OCI-LY3 (cell line): ENCODE measurements around the gene SDF2L1.

Experiments used
- H2AFZ ChIP-seq: fragments of 200-600, 300-600 bp; shearing (Covaris generic); 2 replicates; pipeline ENCODE4 v1.6.0; 2014; ENCODE audit warnings: antibody characterized with exemption, low read depth, low read length
- H3K27ac ChIP-seq: fragments of 200-600, 300-600 bp; sonication (generic); 2 replicates; pipeline ENCODE4 v1.5.1; 2014; ENCODE audit warnings: mild to moderate bottlenecking, low read length, moderate library complexity, mixed read lengths
- H3K27me3 ChIP-seq: fragments of 200-600, 300-600 bp; sonication (generic); 2 replicates; pipeline ENCODE4 v1.6.1; 2014; ENCODE audit warnings: low read depth, low read length, mixed read lengths
- H3K36me3 ChIP-seq: fragments of 200-600, 300-600 bp; sonication (generic); replicated peaks from 2 replicates; pipeline ENCODE3; 2014; ENCODE audit warnings: low read depth, low read length, mixed read lengths
- H3K4me1 ChIP-seq: fragments of 300-600, 200-600 bp; sonication (generic); 2 replicates; pipeline ENCODE4 v1.6.1; 2014; ENCODE audit warnings: low read length, mixed read lengths
- H3K4me2 ChIP-seq: fragments of 200-600, 300-600 bp; sonication (generic); 2 replicates; pipeline ENCODE4 v1.6.1; 2014; ENCODE audit warnings: low read length, mixed read lengths
- H3K4me3 ChIP-seq: fragments of 300-600, 200-600 bp; sonication (generic); 2 replicates; pipeline ENCODE4 v1.5.1; 2014; ENCODE audit warnings: antibody characterized with exemption, mild to moderate bottlenecking, low read length, moderate library complexity
- H3K79me2 ChIP-seq: fragments of 300-600, 200-600 bp; shearing (Covaris generic); 2 replicates; pipeline ENCODE4 v1.6.1; 2014; ENCODE audit warnings: mild to moderate bottlenecking, low read length, mixed read lengths
- H3K9ac ChIP-seq: fragments of 300-600, 200-600 bp; shearing (Covaris generic); 2 replicates; pipeline ENCODE4 v1.6.0; 2014; ENCODE audit warnings: mild to moderate bottlenecking, low read length, moderate library complexity
- H3K9me3 ChIP-seq: fragments of 200-600, 300-600 bp; shearing (Covaris generic); 2 replicates; pipeline ENCODE4 v1.6.1; 2014; ENCODE audit warnings: low read length, mixed read lengths; ENCODE audit not compliant: insufficient read depth
- H4K20me1 ChIP-seq: fragments of 200-600, 300-600 bp; sonication (generic); 2 replicates; pipeline ENCODE4 v1.6.1; 2016; ENCODE audit warnings: low read length, mixed read lengths; ENCODE audit not compliant: insufficient read depth
- CTCF ChIP-seq: fragments of 200-600, 300-600 bp; sonication (generic); IDR thresholded peaks from 2 replicates; pipeline ENCODE4 v1.5.1; 2014; ENCODE audit warnings: antibody characterized with exemption, low read length, low read depth
- EZH2phosphoT487 ChIP-seq: fragments of 200-600 bp; shearing (Covaris generic); IDR thresholded peaks from 2 replicates; pipeline ENCODE4 v1.6.1; 2018; ENCODE audit warnings: antibody characterized with exemption, mixed run types, low read depth

Gene SDF2L1

DNA sequence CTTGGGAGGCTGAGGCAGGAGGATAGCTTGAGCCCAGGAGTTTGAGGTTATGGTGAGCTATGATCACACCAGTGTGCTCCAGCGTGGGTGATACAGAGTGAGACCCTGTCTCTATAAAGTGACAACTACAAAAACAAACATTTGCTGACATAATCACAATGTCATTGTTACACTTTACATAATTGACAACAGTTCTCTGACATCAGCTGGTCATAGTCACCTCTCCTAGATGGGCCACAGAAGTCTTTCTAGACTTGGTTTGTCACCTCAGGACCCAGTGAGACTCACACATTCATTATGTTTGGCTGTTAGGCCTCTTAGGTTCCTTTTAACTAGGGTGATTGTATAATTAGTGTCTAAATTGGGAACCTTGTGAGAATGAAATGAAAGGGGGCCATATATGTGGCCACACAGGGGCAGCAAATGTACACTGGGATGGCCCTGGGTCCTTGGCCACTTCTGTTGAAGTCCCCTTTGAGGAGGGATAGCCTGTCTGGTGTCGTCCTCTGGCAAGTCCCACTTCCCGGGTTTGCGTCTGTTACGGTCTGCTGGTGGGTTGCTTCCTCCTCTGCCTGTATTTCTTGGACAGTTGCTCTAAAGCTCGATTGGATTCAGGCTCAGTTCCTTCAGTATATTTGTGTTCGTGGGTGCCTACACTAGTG lies 17.9 kb downstream of the SDF2L1 start:
- Histone ChIP-seq H3K9ac (no peak overlapping the region), H3K4me1 (peaks cover 10% of the 10 kb centered on the region), H4K20me1 (no peaks in the 10 kb centered on the region), H3K9me3 (no peaks in the 10 kb centered on the region), H3K36me3 (no peaks in the 10 kb centered on the region), H3K4me3 (no peak overlapping the region), H3K27ac (no peak overlapping the region), H2AFZ (no peak overlapping the region), H3K4me2 (no peak overlapping the region), H3K27me3 (no peaks in the 10 kb centered on the region), H3K79me2 (no peaks in the 10 kb centered on the region)
- TF ChIP-seq CTCF (0 out of 2 replicates have a peak, but pooled peaks have one; percentile 8), EZH2phosphoT487 (no peak)

DNA sequence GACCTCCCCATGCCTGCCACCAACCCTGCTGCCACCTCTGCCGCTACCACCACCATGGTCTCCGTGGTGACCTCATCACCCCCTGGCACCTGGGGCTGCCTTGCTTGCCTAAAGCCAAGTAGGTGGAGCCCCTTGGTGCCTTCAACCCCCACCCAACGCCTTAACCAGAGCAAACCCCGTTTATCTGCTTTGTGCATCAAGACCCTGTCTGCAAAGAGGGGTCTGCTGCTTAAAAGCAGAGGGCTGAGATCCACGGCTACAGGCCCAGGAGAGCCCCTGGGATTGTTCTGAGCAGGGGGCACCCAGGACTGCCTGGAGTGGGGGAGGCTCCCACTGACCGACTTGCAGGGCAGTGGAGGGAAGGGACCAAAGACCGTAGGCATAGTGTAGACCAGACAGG lies 18.8 kb downstream of the SDF2L1 start:
- no peak overlapping the region for H2AFZ ChIP-seq
- H3K27me3 ChIP-seq, result no peaks in the 10 kb centered on the region
- H4K20me1 ChIP-seq, result no peaks in the 10 kb centered on the region
- H3K9ac ChIP-seq, result no peak overlapping the region
- no peak for TF ChIP-seq EZH2phosphoT487
- no peak for TF ChIP-seq CTCF
- H3K4me2 ChIP-seq, result no peak overlapping the region
- H3K4me1 ChIP-seq, result peaks cover 14% of the 10 kb centered on the region
- H3K79me2 ChIP-seq, result no peaks in the 10 kb centered on the region
- H3K36me3 ChIP-seq, result no peaks in the 10 kb centered on the region
- H3K9me3 ChIP-seq, result no peaks in the 10 kb centered on the region
- no peak overlapping the region for H3K4me3 ChIP-seq
- no peak overlapping the region for H3K27ac ChIP-seq

DNA sequence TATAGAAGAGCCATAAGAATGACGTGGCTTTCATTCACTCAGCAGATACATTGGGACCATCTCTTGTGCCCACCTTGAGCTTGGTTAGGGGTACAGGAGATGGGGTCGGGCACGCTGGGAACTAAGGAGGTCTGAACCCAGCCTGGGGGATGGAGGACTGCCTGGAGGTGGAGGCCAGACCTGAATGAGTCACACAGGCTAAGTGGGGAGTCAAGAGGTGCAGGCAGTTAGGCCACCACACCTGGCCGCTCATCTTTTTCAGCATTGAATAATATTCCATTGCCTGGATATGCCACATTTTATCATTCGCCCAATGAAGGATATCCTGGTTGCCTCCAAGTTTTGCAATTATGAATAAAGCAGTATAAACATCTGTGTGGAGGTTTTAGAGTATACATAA lies 19.9 kb downstream of the SDF2L1 start:
- peaks cover 4% of the 10 kb centered on the region for H3K79me2 ChIP-seq
- H3K9ac ChIP-seq, result no peak overlapping the region
- H4K20me1 ChIP-seq, result no peaks in the 10 kb centered on the region
- H3K36me3 ChIP-seq, result no peaks in the 10 kb centered on the region
- H3K4me2 ChIP-seq, result no peak overlapping the region
- no peaks in the 10 kb centered on the region for H3K9me3 ChIP-seq
- no peaks in the 10 kb centered on the region for H3K27me3 ChIP-seq
- no peak overlapping the region for H3K4me3 ChIP-seq
- H3K27ac ChIP-seq, result no peak overlapping the region
- TF ChIP-seq EZH2phosphoT487 (no peak), CTCF (no peak)
- peaks cover 15% of the 10 kb centered on the region for H3K4me1 ChIP-seq
- H2AFZ ChIP-seq, result no peak overlapping the region

- Histone ChIP-seq H3K9ac (no peak overlapping the region), H3K4me1 (peaks cover 9% of the 10 kb centered on the region; the same call in 1 of the 2 replicates), H3K27ac (no peak overlapping the region), H3K9me3 (no peaks in the 10 kb centered on the region), H3K79me2 (peaks cover 9% of the 10 kb centered on the region), H3K36me3 (no peaks in the 10 kb centered on the region), H3K4me2 (no peak overlapping the region), H3K27me3 (no peaks in the 10 kb centered on the region), H4K20me1 (no peaks in the 10 kb centered on the region), H3K4me3 (no peak overlapping the region), H2AFZ (no peak overlapping the region)
- TF ChIP-seq CTCF, result no peak
- TF ChIP-seq EZH2phosphoT487, result no peak
Observed at GRCh38 chr22:21663738-21664137, 21.6 kb downstream of the SDF2L1 start.
